Activated naive CD4-positive, alpha-beta T cell treated with Interleukin-2 at 50 U/mL for 16 hours (primary cell): ENCODE measurements around the gene SERPINB3.
"Not testable (repeated sequence)": the region's sequence is repeated elsewhere in the genome, so short reads cannot be mapped to it uniquely, and the experiment has no call there.

Experiments used
- DNase-seq: peaks from one replicate; pipeline ENCODE4 v3.0.0-alpha.2; 2020

SERPINB3 gene

GRCh38 chr18:63661750-63662149, at the start of gene SERPINB3:
SERPINB3 (minus strand) TSS chr18:63661893; CDS start chr18:63661216, 677 bp downstream.
- not testable (repeated sequence) for DNase-seq

GRCh38 chr18:63708650-63709049, 47.0 kb upstream of the SERPINB3 start:
- no peak for DNase-seq

GRCh38 chr18:63707816-63708215, 46.1 kb upstream of the SERPINB3 start:
- DNase-seq = no peak

- no peak for DNase-seq
Observed at GRCh38 chr18:63705401-63705800, 43.7 kb upstream of the SERPINB3 start.

GRCh38 chr18:63702660-63703059, 41.0 kb upstream of the SERPINB3 start, which contains the start of gene SERPINB11:
SERPINB11 (plus strand) TSS chr18:63702960; CDS start chr18:63710194, 7,234 bp downstream.
- no peak for DNase-seq

- DNase-seq = no peak
Observed at GRCh38 chr18:63701952-63702351, 40.3 kb upstream of the SERPINB3 start.

GRCh38 chr18:63700501-63700900, 38.8 kb upstream of the SERPINB3 start:
- no peak for DNase-seq

GRCh38 chr18:63697097-63697660, 35.5 kb upstream of the SERPINB3 start:
- no peak for DNase-seq

GRCh38 chr18:63689064-63689463, 27.4 kb upstream of the SERPINB3 start:
- no peak for DNase-seq

GRCh38 chr18:63686871-63687270, 25.2 kb upstream of the SERPINB3 start:
- DNase-seq = no peak

GRCh38 chr18:63684718-63685117, 23.0 kb upstream of the SERPINB3 start:
- DNase-seq = no peak

- DNase-seq = no peak
Observed at GRCh38 chr18:63683890-63684289, 22.2 kb upstream of the SERPINB3 start.

- DNase-seq = no peak
Observed at GRCh38 chr18:63683152-63683551, 21.5 kb upstream of the SERPINB3 start.

GRCh38 chr18:63681449-63682340, 20.0 kb upstream of the SERPINB3 start:
- DNase-seq = no peak

GRCh38 chr18:63679820-63680606, 18.3 kb upstream of the SERPINB3 start:
- no peak for DNase-seq

- no peak for DNase-seq
Observed at GRCh38 chr18:63677500-63678225, 16.0 kb upstream of the SERPINB3 start.

- no peak for DNase-seq
Observed at GRCh38 chr18:63676526-63677323, 15.0 kb upstream of the SERPINB3 start.

GRCh38 chr18:63664571-63664970, 2.9 kb upstream of the SERPINB3 start:
- no peak for DNase-seq

- DNase-seq = not testable (repeated sequence)
Observed at GRCh38 chr18:63658920-63659319, 2.8 kb downstream of the SERPINB3 start.

GRCh38 chr18:63650271-63650670, 11.4 kb downstream of the SERPINB3 start:
- not testable (repeated sequence) for DNase-seq

- no peak for DNase-seq
Observed at GRCh38 chr18:63648241-63648640, 13.5 kb downstream of the SERPINB3 start.

- no peak for DNase-seq
Observed at GRCh38 chr18:63646936-63647335, 14.8 kb downstream of the SERPINB3 start.
